HG02759 (cell line): ENCODE data around the gene EIF3K.

ENCODE experiments used
- ATAC-seq: cut with Tn5 transposase; IDR thresholded peaks from one replicate; pipeline ENCODE4 v1.9.1; 2021; ENCODE audit warnings: mild to moderate bottlenecking, moderate library complexity; ENCODE audit not compliant: unreplicated experiment

The EIF3K gene

DNA sequence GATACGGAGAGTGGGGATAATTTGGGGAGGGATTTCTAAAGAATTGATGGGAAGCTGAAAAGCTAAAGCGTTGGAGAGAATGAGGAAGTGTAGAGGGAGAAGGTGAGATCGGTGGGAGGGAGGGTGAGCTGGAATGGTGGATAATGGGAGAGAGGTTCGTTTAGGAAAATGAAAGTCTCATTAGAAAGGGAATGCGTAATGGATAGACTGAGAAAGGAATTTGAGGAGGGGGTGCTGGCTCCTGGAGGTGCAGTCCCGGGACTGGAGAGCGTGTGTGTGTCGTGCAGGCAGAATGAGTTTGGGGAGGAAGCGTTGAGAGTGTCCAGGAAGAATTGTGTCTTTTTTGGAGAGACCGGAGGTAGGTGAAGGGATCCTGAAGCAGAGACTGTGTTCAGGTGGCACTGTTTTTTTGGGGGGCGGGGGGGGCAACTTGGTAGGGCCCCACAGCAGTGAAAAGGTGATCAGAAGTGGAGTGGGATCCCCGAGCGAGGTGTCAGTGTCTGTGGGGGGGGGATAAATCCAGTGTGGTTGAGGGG is 29.8 kb downstream of the EIF3K start:
- ATAC-seq = no peak

DNA sequence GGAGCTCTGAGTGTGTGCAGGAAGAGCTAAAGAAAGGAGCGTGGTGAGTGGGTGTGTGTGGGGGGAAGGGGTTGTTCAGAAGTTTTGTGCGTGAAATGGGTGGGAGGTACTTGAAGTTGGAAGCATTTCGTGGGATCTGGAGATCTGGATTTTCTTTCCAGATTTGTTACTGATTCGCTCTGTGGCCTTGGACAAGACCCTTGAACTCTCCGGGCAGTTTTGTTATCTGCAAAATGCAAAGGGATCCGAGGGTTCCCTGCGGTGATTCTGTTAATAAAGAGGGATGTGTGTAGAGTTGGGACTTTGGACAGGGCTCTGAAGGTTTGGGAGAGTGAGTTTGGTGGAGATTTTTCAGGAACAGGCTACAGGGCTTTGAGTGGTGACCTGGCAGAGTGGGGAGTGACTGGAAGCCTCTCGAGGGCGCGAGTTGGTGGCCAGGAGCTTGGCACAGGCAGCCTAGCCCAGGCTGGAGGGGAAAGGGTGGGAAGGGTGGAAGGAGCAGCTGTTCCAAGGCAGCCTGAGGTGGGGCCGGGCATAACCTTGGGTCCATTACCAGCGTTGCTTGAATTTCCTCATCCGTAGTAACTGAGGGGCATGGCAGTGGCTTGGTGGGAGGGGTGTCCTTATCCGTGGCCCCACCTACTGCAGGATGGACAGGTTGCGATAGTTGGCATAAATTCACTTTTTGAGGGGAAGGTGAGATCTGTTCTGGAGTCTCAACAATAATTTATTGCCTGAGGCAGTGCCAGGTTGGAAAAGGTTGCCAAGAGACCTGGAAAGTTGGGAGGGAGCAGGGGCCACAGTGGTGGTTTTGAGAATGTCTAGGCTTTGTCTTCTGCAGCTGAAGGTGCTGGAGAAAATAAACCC is 30.6 kb downstream of the EIF3K start:
- no peak for ATAC-seq

DNA sequence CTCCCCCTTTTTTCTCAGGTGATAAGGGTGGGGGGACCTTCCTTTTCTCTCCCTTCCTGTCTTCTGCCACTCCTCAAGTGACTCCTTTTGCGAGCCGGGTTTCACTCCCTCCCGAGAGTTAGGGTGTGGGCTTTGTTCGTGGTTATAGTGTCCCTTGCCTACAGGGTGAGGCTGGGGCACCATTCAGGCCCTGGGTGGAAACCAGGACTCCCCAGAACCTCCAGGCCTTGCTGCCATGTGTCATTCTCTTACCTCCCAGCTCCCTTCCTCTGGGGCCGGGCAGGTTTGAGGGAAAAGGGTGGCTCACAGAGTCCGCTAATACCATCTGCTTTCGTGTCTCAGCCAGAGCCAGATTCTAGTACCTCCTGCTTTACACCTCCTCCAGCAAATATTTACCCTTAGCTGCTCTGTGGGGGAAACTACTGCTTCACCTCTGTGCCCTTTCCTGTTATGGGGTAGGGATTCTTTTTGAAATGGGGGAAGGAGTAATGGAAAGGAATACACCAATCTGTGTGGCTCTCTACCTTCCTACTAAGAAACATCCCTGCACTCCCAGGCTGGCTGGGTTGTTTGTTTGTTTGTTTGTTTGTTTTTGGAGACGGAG is 31.3 kb downstream of the EIF3K start:
- ATAC-seq = no peak

DNA sequence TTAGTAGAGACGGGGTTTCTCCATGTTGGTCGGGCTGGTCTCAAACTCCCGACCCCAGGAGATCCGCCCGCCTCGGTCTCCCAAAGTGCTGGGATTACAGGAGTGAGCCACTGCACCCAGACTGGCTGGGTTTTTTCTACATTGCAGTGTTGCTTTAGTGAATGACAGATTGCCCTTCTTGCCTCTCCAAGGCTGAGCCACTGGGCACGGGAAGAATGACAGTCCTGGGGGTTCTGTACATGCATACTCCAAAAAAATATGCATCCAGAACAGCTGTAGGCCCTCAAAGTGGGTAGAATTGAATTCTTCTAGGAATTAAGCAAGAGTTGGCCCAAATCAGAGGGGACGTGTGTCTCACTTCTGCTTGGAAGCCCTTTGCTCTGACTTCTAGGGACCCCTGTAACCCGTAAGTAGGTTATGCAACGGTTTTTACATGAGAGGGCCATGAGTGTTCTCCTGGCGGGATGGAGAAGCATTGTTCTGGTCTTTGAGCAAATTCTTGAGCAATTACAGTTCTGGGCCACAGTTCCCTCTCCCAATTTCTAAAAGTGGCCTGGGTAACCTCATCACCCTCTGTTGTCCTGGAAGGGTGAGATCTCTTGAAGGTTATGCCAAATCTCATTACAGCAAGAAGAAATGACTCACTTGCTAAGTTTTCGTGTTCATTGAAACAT is 32.1 kb downstream of the EIF3K start:
- ATAC-seq = no peak

DNA sequence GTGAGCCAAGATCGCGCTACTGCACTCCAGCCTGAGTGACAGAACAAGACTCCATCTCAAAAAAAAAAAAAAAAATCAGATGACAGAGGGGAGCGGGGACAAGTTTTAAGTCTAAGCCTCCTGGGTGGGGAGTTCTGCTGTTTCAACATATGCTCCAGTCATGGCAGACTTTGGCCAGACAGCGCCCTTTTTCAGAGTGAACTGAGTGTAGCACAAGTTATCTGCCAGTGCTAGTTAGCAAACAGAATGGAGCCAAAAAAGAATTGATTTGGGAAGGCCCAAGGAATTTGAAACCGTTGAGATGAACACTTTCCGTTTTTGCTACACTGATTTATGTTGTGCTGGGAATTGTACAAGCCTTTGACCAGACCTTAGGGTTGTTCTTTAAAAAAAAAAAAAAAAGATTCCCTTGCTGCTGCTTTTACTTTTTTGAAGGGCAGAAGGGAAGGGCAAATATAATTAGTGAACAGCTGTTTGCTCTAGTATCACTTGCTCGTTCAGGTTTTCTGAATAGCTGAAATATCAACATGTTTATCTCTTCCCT is 34.1 kb downstream of the EIF3K start:
- ATAC-seq = no peak

DNA sequence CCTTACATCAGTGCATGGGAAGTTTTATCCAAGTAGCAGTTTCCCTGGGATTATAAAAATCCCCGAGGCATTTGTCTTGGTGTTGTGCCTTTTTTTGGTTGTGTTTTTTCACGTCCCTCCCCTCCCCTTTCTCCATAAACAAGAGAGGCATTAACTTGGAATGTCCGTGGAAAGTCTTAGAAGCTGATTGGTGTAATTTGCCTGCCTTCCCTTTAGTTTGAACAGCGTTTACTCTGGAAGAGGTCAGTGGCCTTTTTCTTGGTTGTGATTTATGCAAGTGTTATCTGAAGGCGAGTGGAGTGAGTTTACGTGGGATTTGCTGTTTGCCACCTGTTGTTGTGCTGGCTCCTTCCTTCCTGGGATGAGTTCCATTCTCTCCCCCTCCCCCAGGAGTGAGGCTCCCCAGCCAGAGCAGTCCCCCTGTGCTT is 35.7 kb downstream of the EIF3K start:
- no peak for ATAC-seq

DNA sequence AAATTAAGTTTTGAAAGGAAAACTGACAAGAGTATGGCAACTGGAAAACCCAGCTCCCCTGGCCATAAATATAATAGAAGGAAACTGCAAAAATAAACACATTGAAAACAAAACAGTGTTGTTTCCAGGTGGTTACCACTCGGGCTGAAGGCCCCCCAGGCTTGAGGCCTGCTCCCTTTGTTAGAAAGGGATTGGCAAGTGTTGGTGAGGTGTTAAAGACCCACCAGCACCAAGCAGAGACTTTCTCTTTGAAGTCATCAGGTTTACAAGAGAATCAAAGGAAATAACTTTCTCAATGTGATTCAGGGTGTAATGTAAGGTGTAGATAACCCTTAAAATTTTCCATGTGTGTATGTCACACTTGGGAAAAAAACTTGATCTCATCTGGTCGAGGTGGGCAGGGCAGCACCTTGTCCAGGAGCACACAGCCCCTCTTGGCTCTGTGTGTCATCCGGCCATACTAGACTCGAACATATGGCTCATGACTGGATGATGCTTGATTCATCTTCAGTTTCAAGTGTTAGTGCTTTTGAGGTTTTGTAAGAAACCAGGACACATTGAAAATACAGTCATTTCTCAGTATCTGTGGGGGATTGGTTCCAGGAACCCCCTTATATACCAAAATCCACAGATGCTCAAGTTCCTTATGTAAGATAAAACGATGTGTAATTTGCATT is 36.3 kb downstream of the EIF3K start:
- ATAC-seq = no peak

DNA sequence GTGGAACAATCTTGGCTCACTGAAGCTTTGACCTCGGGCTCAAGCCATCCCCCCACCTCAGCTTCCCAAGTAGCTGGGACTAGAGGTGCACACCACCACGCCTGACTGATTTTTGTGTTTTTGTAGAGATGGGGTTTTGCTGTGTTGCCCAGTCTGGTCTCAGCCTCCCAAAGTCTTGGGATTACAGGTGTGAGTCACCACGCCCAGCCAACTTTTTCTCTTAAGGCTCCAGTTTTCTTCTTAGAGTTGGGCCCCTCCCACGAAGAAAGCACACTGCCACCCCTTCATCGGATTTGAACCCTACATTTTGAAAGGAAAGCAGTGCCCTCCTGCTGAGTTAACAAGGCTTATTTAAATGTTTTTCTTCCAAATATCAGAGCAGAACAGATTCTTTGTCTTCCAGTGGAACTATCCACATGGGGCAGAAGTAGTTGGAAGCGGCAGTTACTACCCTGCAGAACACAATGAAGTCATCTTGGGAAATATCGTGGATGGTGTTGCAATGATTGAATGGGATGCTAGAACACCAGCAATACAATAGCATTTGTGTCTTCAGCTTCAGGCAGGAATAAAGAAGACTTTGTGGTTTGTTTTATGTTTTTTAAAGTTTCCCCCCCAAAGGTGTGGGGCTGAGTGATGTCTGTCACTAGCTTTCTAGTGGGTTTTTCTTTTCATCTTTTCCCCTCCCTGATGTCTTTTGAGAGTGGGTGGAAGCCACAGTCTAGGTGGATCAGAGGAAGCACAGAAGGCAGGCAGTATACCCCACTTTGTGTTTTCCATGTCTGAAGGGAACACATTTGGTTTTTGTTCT is 37.4 kb downstream of the EIF3K start:
- no peak for ATAC-seq

DNA sequence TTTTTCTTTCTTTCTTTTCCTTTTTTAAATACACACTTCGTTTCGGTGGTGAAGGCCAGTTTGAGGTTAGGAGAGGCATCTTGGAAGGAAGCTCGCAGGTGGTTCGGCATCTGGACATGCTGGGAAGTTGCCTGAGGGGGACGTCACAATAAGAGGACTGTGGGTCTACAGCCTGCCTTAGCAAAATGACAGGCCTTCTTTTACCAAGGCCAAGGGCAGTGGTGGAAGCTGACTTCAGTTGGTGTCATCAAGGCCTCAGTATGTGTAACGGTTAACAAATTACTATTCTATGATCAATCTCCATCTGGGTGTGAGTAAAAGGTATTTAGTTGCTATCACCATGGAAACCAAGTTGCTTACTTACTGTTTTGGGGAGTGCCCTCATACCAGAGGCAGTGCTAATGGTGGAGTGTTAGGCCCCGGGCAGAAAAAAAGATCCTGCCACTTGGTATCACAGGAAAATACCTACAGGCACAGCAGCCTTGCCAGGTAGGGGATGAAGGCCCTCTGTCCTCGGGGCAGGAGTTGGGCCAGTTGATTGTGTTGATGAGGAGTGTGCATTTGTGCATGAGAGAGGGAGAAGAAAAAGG is 38.7 kb downstream of the EIF3K start:
- ATAC-seq = no peak

DNA sequence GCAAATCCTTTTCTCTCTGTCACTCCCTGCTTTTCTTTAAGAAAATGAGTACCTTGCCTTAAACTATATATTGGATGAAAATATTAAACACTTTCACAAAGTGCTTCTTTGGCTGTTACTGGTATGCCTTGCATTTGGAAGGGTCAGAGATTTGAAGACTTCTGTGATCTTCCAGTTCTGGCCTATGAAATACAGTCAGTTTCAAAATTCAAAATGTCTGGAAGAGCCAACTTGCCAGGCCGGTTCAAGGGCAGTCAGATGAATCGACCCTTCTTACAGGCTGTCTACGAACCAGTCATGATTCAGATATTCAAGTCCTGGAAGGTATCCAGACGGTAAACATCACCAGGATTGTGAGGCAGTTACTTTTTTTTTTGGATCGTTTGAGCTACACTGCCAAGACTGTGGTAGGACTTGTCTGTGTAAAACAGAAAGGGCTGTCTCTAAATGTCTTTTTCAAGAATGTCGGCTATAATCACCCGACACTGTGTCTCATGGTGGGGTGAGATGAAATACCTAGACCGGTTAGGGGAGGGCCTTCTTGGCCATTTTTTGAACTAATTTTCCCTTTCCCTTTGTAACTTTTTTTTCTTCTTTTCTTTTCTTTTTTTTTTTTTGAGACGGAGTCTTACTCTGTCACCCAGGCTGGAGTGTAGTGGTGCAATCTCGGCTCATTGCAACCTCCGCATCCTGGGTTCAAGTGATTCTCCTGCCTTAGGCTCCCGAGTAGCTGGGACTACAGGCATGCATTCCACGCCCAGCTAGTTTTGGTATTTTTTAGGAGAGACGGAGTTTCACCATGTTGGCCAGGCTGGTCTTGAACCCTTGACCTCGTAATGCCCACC is 39.7 kb downstream of the EIF3K start:
- no peak for ATAC-seq

DNA sequence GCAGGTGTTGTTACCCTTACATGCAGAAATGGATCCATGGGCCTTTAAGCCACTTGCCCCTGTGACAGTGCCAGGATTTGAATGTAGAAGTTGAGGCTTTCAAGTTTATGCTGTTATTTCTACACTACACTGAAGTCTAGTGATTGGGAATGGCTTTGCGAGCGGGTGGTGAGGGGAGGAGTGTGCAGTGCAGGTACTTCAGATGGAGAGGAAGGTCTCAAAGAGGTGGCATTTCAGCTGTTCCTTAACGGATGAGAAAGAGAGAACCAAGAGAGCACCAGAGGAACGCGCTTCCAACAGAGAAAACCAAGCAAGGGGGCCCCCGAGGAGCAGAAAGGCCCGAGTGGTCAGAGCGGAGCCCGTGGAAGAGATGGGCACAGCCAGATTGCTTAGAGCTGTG is 41.7 kb downstream of the EIF3K start:
- ATAC-seq = no peak

DNA sequence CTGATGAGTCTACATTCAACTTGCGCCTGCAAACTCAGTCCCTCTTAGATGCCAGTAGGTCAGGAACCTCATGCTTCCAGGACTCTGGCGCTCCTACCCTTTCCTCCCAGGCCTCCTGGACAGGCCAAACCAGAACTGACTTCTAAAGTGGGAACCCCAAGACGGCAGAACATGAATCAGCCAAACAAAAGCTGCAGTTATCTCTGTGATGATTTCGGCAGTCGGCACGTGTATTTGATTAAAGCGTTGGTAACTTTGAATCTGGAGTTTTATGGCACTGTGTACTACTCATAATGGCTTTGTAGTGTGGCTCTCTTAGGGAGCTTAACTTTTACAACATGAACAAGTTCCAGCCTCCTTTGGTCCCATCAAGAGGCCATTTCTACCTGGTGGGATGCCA is 42.1 kb downstream of the EIF3K start:
- ATAC-seq = no peak

DNA sequence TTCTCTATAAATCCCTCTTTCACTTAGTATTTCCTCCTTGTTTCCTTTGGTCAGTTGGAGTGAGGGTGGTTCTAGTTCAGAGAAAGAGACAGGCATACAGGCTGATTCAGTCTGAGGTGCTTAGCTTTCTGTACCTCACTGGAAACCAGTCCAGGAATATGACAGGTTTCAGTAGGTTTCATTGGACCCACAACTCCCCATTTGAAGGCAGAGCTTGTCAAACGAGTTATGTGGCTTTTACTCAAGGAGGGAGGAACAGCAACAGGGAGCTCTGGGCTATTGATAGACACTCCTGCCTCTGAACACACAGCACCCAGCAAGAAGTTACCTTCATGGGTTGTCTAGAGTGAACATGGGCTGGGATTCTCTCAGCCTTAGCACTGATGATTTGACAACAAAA is 43.0 kb downstream of the EIF3K start:
- ATAC-seq = no peak

DNA sequence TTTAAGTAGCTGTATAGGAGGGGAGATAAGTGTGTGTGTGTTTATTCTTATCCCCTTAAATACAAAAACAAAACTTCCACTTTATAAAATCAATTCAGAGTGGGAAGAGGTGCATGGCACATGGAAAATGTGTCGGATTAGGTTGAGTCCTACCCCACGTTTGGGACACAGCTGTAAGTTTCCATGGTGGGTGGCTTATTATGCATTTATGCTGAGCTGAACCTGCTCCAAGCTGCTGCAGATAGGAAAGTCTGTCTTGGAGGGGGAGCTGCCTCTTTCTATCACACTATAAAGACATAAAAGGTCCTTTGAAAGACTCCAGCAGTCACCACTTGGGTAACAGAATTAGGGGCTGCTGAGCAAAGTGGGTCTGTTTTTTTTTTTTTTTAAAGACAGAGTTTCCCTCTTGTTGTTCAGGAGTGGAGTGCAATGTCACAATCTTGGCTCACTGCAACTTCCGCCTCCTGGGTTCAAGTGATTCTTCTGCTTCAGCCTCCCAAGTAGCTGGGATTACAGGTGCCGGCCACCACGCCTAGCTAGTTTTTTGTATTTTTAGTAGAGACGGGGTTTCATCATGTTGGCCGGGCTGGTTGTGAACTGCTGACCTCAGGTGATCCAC is 43.7 kb downstream of the EIF3K start:
- ATAC-seq = no peak

DNA sequence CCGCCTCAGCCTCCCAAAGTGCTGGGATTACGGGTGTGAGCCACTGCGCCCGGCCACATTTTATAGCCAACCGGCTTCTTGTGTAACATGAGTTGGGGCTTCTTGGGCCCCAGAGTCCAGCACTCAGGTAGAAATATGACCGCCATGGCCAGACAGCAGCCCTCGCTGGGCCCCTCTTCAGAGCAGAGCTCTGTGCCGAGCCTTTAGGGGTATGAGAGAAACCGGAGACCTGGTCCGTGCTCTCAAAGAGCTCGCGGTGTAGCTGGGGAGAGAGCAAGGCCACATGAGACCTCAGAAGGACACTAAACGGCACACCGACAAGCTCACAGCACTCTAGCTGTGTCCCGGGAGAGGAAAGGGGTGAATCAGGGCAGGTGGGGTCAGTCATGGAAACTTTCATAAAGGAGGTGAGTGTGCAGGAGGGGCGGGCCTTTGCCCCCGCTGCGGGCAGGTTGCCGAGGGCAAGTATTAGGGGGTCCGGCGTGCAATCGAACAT is 44.2 kb downstream of the EIF3K start:
- no peak for ATAC-seq

DNA sequence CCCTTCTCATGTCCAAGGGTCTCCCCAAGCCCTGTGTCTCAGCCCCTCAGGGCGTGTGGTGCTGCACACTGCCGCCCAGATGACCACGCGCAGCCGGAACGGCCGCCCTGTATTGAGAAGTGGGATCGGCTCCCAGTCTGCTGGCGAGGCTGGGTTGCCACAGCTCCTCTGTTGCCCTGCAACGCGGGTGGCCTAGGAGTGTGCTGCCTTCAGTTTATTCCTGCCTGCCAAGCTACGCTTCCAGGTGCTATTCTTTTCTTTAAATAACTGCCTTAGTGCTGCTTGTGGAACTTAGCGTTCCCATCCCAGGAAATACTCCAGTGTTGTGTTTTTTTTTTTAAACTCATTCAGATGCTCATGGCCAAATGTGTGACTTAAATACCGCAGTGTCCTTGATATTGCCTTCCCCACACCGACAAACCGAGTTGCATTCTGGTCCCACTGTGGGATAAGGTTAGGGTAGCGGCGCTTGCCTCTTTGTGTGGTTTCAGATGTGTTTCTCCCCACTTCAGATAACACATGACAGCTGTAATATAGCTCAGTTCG is 45.0 kb downstream of the EIF3K start:
- no peak for ATAC-seq

DNA sequence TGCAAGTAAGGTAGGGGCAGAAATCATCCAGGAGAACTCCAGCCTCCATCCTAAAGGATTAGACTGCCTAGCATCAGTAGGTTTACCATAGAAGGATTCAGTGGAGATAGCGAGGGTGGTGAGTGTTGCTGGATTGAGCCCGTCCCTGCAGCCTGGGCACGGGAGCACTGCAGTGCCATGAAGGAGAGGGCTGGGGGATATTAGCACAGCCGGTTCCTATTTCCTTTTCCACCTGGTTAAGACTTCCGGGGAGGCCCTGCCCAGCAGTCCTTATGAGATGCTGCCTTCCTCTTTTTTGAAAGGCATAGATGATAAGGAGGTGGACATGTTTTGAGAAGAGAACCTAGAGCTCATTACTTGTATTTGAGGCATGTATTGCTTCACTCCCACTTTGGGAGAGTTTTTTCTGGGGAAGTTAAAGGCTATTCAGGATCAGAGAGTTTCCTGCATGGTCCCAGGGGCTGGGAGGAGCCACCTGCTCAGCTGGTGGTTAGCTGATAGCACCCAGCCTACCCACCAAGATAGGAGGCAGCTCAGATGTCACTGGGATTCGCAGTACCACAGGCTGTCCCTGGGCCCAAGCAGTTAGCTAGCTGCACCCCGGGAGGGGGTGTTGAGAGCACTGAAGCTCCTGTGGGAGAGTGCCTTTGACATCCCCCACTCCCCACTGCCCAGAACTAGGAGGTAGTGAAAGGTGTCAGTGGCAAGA is 45.7 kb downstream of the EIF3K start:
- ATAC-seq = no peak
